ENCODE results near the gene RANBP9.

Gene RANBP9

GRCh38 chr6:13664703-13665352, 46.8 kb downstream of the RANBP9 start:
- no peaks in the 10 kb centered on the region for H3K4me1 ChIP-seq (ENCODE audit: control insufficient read depth, low read depth, low read length)
- H2AK5ac ChIP-seq (ENCODE audit: low read length): no peak overlapping the region
- no peak overlapping the region for H3K4ac ChIP-seq (ENCODE audit: low read depth, low read length)
- no peak overlapping the region for H3K4me3 ChIP-seq (ENCODE audit: low read length)
- H3K4me2 ChIP-seq (ENCODE audit: low read length): no peak overlapping the region
- H3K56ac ChIP-seq (ENCODE audit: low read length): no peak overlapping the region
- H3K79me1 ChIP-seq (ENCODE audit: low read length): peaks cover 11% of the 10 kb centered on the region
- no peak overlapping the region for H4K8ac ChIP-seq (ENCODE audit: low read depth, low read length)
- H3K23ac ChIP-seq (ENCODE audit: low read length): no peak overlapping the region
- H3K18ac ChIP-seq (ENCODE audit: low read length): no peak overlapping the region
- H3K27me3 ChIP-seq (ENCODE audit: insufficient read depth, low read length, poor library complexity): no peaks in the 10 kb centered on the region
- peaks cover 23% of the 10 kb centered on the region for H3K79me2 ChIP-seq (ENCODE audit: control insufficient read depth, insufficient read depth, low read length)
- H3K27ac ChIP-seq (ENCODE audit: low read depth, low read length): no peak overlapping the region
- H3K36me3 ChIP-seq (ENCODE audit: control insufficient read depth, insufficient read depth, low read length): no peaks in the 10 kb centered on the region
- H2BK120ac ChIP-seq (ENCODE audit: low read depth, low read length): no peak overlapping the region
- no peak overlapping the region for H2BK5ac ChIP-seq (ENCODE audit: low read length)
- H2BK15ac ChIP-seq (replicated peaks; ENCODE audit: low read depth): no peak overlapping the region
- DNase-seq: no peak
- H3K9ac ChIP-seq (ENCODE audit: low read length): no peak overlapping the region
- H4K5ac ChIP-seq (ENCODE audit: low read length): no peak overlapping the region

DNA sequence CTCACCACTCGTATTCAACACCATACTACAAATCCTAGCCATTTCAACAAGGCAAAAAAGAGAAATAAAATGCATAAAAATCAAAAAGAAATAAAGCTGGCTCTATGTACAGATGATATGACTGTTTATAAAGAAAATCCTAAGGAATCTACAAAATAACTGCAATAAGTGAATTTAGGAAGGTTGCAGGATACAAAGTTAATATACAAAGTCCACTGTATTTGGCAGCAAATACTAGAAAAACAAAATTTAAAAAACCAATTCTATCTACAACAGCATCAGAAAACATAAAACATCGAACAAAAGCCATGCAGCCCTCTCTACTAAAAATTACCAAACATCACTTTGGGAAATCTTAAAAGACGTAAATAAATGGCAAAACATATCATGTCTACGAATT, 47.6 kb downstream of the RANBP9 start:
- Histone ChIP-seq H3K9ac (ENCODE audit: low read length) (no peak overlapping the region), H2BK15ac (replicated peaks; ENCODE audit: low read depth) (no peak overlapping the region), H3K23ac (ENCODE audit: low read length) (no peak overlapping the region), H4K8ac (ENCODE audit: low read depth, low read length) (no peak overlapping the region), H3K36me3 (ENCODE audit: control insufficient read depth, insufficient read depth, low read length) (no peaks in the 10 kb centered on the region), H3K27me3 (ENCODE audit: insufficient read depth, low read length, poor library complexity) (no peaks in the 10 kb centered on the region), H3K18ac (ENCODE audit: low read length) (no peak overlapping the region), H3K56ac (ENCODE audit: low read length) (no peak overlapping the region), H3K4me2 (ENCODE audit: low read length) (no peak overlapping the region), H2BK120ac (ENCODE audit: low read depth, low read length) (no peak overlapping the region), H3K79me2 (ENCODE audit: control insufficient read depth, insufficient read depth, low read length) (peaks cover 19% of the 10 kb centered on the region), H4K5ac (ENCODE audit: low read length) (no peak overlapping the region), H3K4me3 (ENCODE audit: low read length) (no peak overlapping the region), H2AK5ac (ENCODE audit: low read length) (no peak overlapping the region), H3K4ac (ENCODE audit: low read depth, low read length) (no peak overlapping the region), H3K27ac (ENCODE audit: low read depth, low read length) (no peak overlapping the region), H2BK5ac (ENCODE audit: low read length) (no peak overlapping the region), H3K4me1 (ENCODE audit: control insufficient read depth, low read depth, low read length) (no peaks in the 10 kb centered on the region), H3K79me1 (ENCODE audit: low read length) (peaks cover 10% of the 10 kb centered on the region)
- no CpG with 5 or more reads among the region's 4 CpGs for WGBS (ENCODE audit: extremely low coverage, insufficient coverage, low lambda C conversion rate)
- DNase-seq: no peak

GRCh38 chr6:13662651-13663334, 48.8 kb downstream of the RANBP9 start:
- WGBS (ENCODE audit: extremely low coverage, insufficient coverage, low lambda C conversion rate): no CpG with 5 or more reads among the region's 3 CpGs
- Histone ChIP-seq H4K5ac (ENCODE audit: low read length) (no peak overlapping the region), H4K8ac (ENCODE audit: low read depth, low read length) (no peak overlapping the region), H3K9ac (ENCODE audit: low read length) (no peak overlapping the region), H2BK5ac (ENCODE audit: low read length) (no peak overlapping the region), H3K4ac (ENCODE audit: low read depth, low read length) (no peak overlapping the region), H3K79me2 (ENCODE audit: control insufficient read depth, insufficient read depth, low read length) (peaks cover 19% of the 10 kb centered on the region), H3K18ac (ENCODE audit: low read length) (no peak overlapping the region), H3K4me3 (ENCODE audit: low read length) (no peak overlapping the region), H3K56ac (ENCODE audit: low read length) (no peak overlapping the region), H3K23ac (ENCODE audit: low read length) (no peak overlapping the region), H3K27me3 (ENCODE audit: insufficient read depth, low read length, poor library complexity) (no peaks in the 10 kb centered on the region), H2AK5ac (ENCODE audit: low read length) (no peak overlapping the region), H2BK120ac (ENCODE audit: low read depth, low read length) (no peak overlapping the region), H2BK15ac (replicated peaks; ENCODE audit: low read depth) (no peak overlapping the region), H3K4me1 (ENCODE audit: control insufficient read depth, low read depth, low read length) (no peaks in the 10 kb centered on the region), H3K36me3 (ENCODE audit: control insufficient read depth, insufficient read depth, low read length) (no peaks in the 10 kb centered on the region), H3K79me1 (ENCODE audit: low read length) (peaks cover 10% of the 10 kb centered on the region), H3K27ac (ENCODE audit: low read depth, low read length) (no peak overlapping the region), H3K4me2 (ENCODE audit: low read length) (no peak overlapping the region)
- DNase-seq: no peak

GRCh38 chr6:13661647-13662046, 50.0 kb downstream of the RANBP9 start:
- no peak overlapping the region for H3K4ac ChIP-seq (ENCODE audit: low read depth, low read length)
- no peak overlapping the region for H3K4me3 ChIP-seq (ENCODE audit: low read length)
- H3K56ac ChIP-seq (ENCODE audit: low read length): no peak overlapping the region
- H3K36me3 ChIP-seq (ENCODE audit: control insufficient read depth, insufficient read depth, low read length): no peaks in the 10 kb centered on the region
- no peak overlapping the region for H2BK120ac ChIP-seq (ENCODE audit: low read depth, low read length)
- no peak overlapping the region for H2BK15ac ChIP-seq (replicated peaks; ENCODE audit: low read depth)
- no peak overlapping the region for H3K27ac ChIP-seq (ENCODE audit: low read depth, low read length)
- no peak overlapping the region for H2BK5ac ChIP-seq (ENCODE audit: low read length)
- no peaks in the 10 kb centered on the region for H3K27me3 ChIP-seq (ENCODE audit: insufficient read depth, low read length, poor library complexity)
- H4K8ac ChIP-seq (ENCODE audit: low read depth, low read length): no peak overlapping the region
- H4K5ac ChIP-seq (ENCODE audit: low read length): no peak overlapping the region
- H3K4me1 ChIP-seq (ENCODE audit: control insufficient read depth, low read depth, low read length): no peaks in the 10 kb centered on the region
- H2AK5ac ChIP-seq (ENCODE audit: low read length): no peak overlapping the region
- WGBS (ENCODE audit: extremely low coverage, insufficient coverage, low lambda C conversion rate): no CpG with 5 or more reads among the region's 2 CpGs
- no peak overlapping the region for H3K4me2 ChIP-seq (ENCODE audit: low read length)
- no peak overlapping the region for H3K18ac ChIP-seq (ENCODE audit: low read length)
- no peak overlapping the region for H3K9ac ChIP-seq (ENCODE audit: low read length)
- no peak overlapping the region for H3K23ac ChIP-seq (ENCODE audit: low read length)
- peaks cover 13% of the 10 kb centered on the region for H3K79me2 ChIP-seq (ENCODE audit: control insufficient read depth, insufficient read depth, low read length)
- H3K79me1 ChIP-seq (ENCODE audit: low read length): peaks cover 7% of the 10 kb centered on the region
- DNase-seq: no peak

GRCh38 chr6:13660893-13661292, 50.7 kb downstream of the RANBP9 start:
- Histone ChIP-seq H3K79me2 (ENCODE audit: control insufficient read depth, insufficient read depth, low read length) (peaks cover 13% of the 10 kb centered on the region), H3K4me2 (ENCODE audit: low read length) (no peak overlapping the region), H2AK5ac (ENCODE audit: low read length) (no peak overlapping the region), H3K4me1 (ENCODE audit: control insufficient read depth, low read depth, low read length) (no peaks in the 10 kb centered on the region), H4K5ac (ENCODE audit: low read length) (no peak overlapping the region), H3K4ac (ENCODE audit: low read depth, low read length) (no peak overlapping the region), H3K27ac (ENCODE audit: low read depth, low read length) (no peak overlapping the region), H2BK5ac (ENCODE audit: low read length) (no peak overlapping the region), H2BK15ac (replicated peaks; ENCODE audit: low read depth) (no peak overlapping the region), H4K8ac (ENCODE audit: low read depth, low read length) (no peak overlapping the region), H2BK120ac (ENCODE audit: low read depth, low read length) (no peak overlapping the region), H3K9ac (ENCODE audit: low read length) (no peak overlapping the region), H3K36me3 (ENCODE audit: control insufficient read depth, insufficient read depth, low read length) (no peaks in the 10 kb centered on the region), H3K27me3 (ENCODE audit: insufficient read depth, low read length, poor library complexity) (no peaks in the 10 kb centered on the region), H3K23ac (ENCODE audit: low read length) (no peak overlapping the region), H3K79me1 (ENCODE audit: low read length) (peaks cover 5% of the 10 kb centered on the region), H3K4me3 (ENCODE audit: low read length) (no peak overlapping the region), H3K18ac (ENCODE audit: low read length) (no peak overlapping the region), H3K56ac (ENCODE audit: low read length) (no peak overlapping the region)
- no CpG with 5 or more reads among the region's 1 CpG for WGBS (ENCODE audit: extremely low coverage, insufficient coverage, low lambda C conversion rate)
- DNase-seq: no peak

DNA sequence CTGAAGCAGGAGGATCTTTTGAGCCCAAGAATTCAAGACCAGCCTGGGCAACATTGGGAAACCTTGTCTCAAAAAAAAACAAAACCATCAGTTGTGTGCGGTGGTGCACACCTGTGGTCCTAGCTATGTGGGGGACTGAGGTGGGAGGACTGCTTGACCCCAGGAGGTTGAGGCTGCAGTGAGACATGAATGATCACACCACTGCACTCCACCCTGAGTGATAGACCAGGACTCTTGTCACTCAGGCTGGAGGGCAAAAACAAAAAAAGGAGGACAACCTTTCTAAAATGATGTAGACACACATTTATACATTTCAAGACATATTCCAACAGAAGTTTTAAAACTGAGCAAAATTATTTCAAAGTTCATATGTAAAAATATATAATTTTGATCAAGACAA, 51.4 kb downstream of the RANBP9 start:
- Histone ChIP-seq H2BK120ac (ENCODE audit: low read depth, low read length) (no peak overlapping the region), H3K79me2 (ENCODE audit: control insufficient read depth, insufficient read depth, low read length) (peaks cover 13% of the 10 kb centered on the region), H3K79me1 (ENCODE audit: low read length) (peaks cover 5% of the 10 kb centered on the region)

More for the DNA sequence above, 51.4 kb downstream of the RANBP9 start:
- Histone ChIP-seq H3K4me2 (ENCODE audit: low read length) (no peak overlapping the region), H3K9ac (ENCODE audit: low read length) (no peak overlapping the region), H2BK5ac (ENCODE audit: low read length) (no peak overlapping the region), H2AK5ac (ENCODE audit: low read length) (no peak overlapping the region), H3K27ac (ENCODE audit: low read depth, low read length) (no peak overlapping the region), H3K18ac (ENCODE audit: low read length) (no peak overlapping the region), H4K5ac (ENCODE audit: low read length) (no peak overlapping the region), H3K4ac (ENCODE audit: low read depth, low read length) (no peak overlapping the region), H4K8ac (ENCODE audit: low read depth, low read length) (no peak overlapping the region), H2BK15ac (replicated peaks; ENCODE audit: low read depth) (no peak overlapping the region), H3K56ac (ENCODE audit: low read length) (no peak overlapping the region), H3K4me3 (ENCODE audit: low read length) (no peak overlapping the region), H3K27me3 (ENCODE audit: insufficient read depth, low read length, poor library complexity) (no peaks in the 10 kb centered on the region), H3K23ac (ENCODE audit: low read length) (no peak overlapping the region), H3K36me3 (ENCODE audit: control insufficient read depth, insufficient read depth, low read length) (no peaks in the 10 kb centered on the region), H3K4me1 (ENCODE audit: control insufficient read depth, low read depth, low read length) (no peaks in the 10 kb centered on the region)
- WGBS (ENCODE audit: extremely low coverage, insufficient coverage, low lambda C conversion rate): no CpG with 5 or more reads among the region's 1 CpG
- no peak for DNase-seq

All from mesendoderm (in vitro differentiated cells).